ENCODE results near the gene CRNKL1. TPM values are rescaled to one million over a fixed set of nuclear protein-coding genes. Genes with fewer than 3 reads are reported as not detected.

The CRNKL1 gene
- total RNA-seq, 2 donors from 2014 or later = 17.3 to 24.5 TPM

GRCh38 chr20:19996917-19997316 lies 55.3 kb downstream of the CRNKL1 start:
- Histone ChIP-seq H3K9me3 (no peaks in the 10 kb centered on the region), H3K4me1 (ENCODE audit: control insufficient read depth in 1 of 2, low read depth in 2 of 2) (peaks cover 36 to 88% of the 10 kb centered on the region in 2 donors), H3K4me3 (no peak overlapping the region), H3K36me3 (peaks cover 23% of the 10 kb centered on the region), H3K27me3 (replicated peaks; ENCODE audit: insufficient read depth) (no peaks in the 10 kb centered on the region), H3K27ac (peak overlapping the region; percentile 1 to 41)
- ATAC-seq (ENCODE audit: insufficient number of reproducible peaks, low FRiP score, low read depth) (no peak), DNase-seq (ENCODE audit: low spot score) (no peak)
- no peak for TF ChIP-seq CTCF (IDR thresholded peaks at IDR 0.05)

- Histone ChIP-seq H3K36me3 (peaks cover 23% of the 10 kb centered on the region), H3K27ac (peak overlapping the region in 1 of 2 donors; percentile 1), H3K4me3 (no peak overlapping the region), H3K9me3 (no peaks in the 10 kb centered on the region), H3K27me3 (replicated peaks; ENCODE audit: insufficient read depth) (no peaks in the 10 kb centered on the region), H3K4me1 (ENCODE audit: control insufficient read depth in 1 of 2, low read depth in 2 of 2) (peaks cover 37 to 88% of the 10 kb centered on the region in 2 donors)
- ATAC-seq (ENCODE audit: insufficient number of reproducible peaks, low FRiP score, low read depth) (no peak), DNase-seq (ENCODE audit: low spot score) (no peak)
- TF ChIP-seq CTCF (IDR thresholded peaks at IDR 0.05) = no peak
Observed at GRCh38 chr20:19996222-19996621, 56.0 kb downstream of the CRNKL1 start.

GRCh38 chr20:19995220-19995863 lies 56.9 kb downstream of the CRNKL1 start:
- Histone ChIP-seq H3K27ac (peak overlapping the region in 1 of 2 donors; percentile 83), H3K27me3 (replicated peaks; ENCODE audit: insufficient read depth) (no peaks in the 10 kb centered on the region), H3K4me3 (no peak overlapping the region), H3K9me3 (no peaks in the 10 kb centered on the region), H3K4me1 (ENCODE audit: control insufficient read depth in 1 of 2, low read depth in 2 of 2) (peaks cover 37 to 81% of the 10 kb centered on the region in 2 donors), H3K36me3 (peaks cover 16% of the 10 kb centered on the region)
- peak; percentile 37 for ATAC-seq (ENCODE audit: insufficient number of reproducible peaks, low FRiP score, low read depth)
- TF ChIP-seq CTCF (IDR thresholded peaks at IDR 0.05) = peak; percentile 74
- DNase-seq (ENCODE audit: low spot score) = no peak

GRCh38 chr20:19993958-19994669 lies 58.2 kb downstream of the CRNKL1 start:
- no peak for TF ChIP-seq CTCF (IDR thresholded peaks at IDR 0.05)
- Histone ChIP-seq H3K36me3 (peaks cover 12% of the 10 kb centered on the region), H3K9me3 (no peaks in the 10 kb centered on the region), H3K27ac (peak overlapping the region; percentile 67 to 83), H3K4me3 (peak overlapping the region; percentile 63), H3K4me1 (ENCODE audit: control insufficient read depth in 1 of 2, low read depth in 2 of 2) (peaks cover 37 to 72% of the 10 kb centered on the region in 2 donors), H3K27me3 (replicated peaks; ENCODE audit: insufficient read depth) (no peaks in the 10 kb centered on the region)
- ATAC-seq (ENCODE audit: insufficient number of reproducible peaks, low FRiP score, low read depth) (no peak), DNase-seq (ENCODE audit: low spot score) (no peak)
